Pancreas (tissue), 10 donors: ENCODE data around the gene ZNF655. TPM values are rescaled to one million over a fixed set of nuclear protein-coding genes. Genes with fewer than 3 reads are reported as not detected.

ENCODE experiments used
- ATAC-seq, 4 donors: fragments of 200-7000 bp; cut with Tn5 transposase; one replicate each; pipeline versions ENCODE4 v1.8.0 to v1.9.1; 2020; ENCODE audit warnings: mild to moderate bottlenecking in 4 of 4, moderate library complexity in 4 of 4
- DNase-seq, 6 donors: peaks; one replicate each; pipeline ENCODE4 v3.0.0-alpha.2; 2020
- FAIRE-seq: peaks from 2 replicates; lab custom pipeline; 2012; peaks lifted over from hg19 to GRCh38; lab: Jason Lieb, UNC
- H3K27ac ChIP-seq, 4 donors: fragments of 200-600 bp; sonication (generic); 1 replicate in 3 of 4; 2 replicates in 1 of 4; pipeline versions ENCODE4 v1.5.0 to v1.8.0; 2020
- H3K27me3 ChIP-seq, 4 donors: fragments of 200-600 bp; one replicate each; pipeline ENCODE4 v1.8.0; 2021
- H3K36me3 ChIP-seq, 3 donors: fragments of 200-600 bp; sonication (generic) in 1 of 3; one replicate each; pipeline versions ENCODE4 v1.5.0 to v1.8.0; 2020 to 2021
- H3K4me1 ChIP-seq, 3 donors: fragments of 200-600 bp; one replicate each; pipeline ENCODE4 v1.8.0; 2021
- H3K4me3 ChIP-seq, 4 donors: fragments of 200-600 bp; sonication (generic) in 2 of 4; one replicate each; pipeline versions ENCODE4 v1.5.0 to v1.8.0; 2020 to 2021
- H3K9me3 ChIP-seq, 4 donors: fragments of 200-600 bp; one replicate each; pipeline ENCODE4 v1.8.0; 2021
- CTCF ChIP-seq, 4 donors: fragments of 200-600 bp; sonication (generic) in 3 of 4; IDR thresholded peaks; one replicate each; pipeline versions ENCODE4 v1.5.0 to v1.8.0; 2021; ENCODE audit warnings: antibody characterized with exemption in 4 of 4
- WGBS, 2 donors: extraction: QIAGEN DNeasy Blood & Tissue Kit; methylation state at CpG; one replicate each; pipeline ENCODE4 v1.1.7; 2013; 5-methylcytosine and 5-hydroxymethylcytosine counted together
- intact Hi-C, 3 donors: fragments of 100-400 bp; cut with DNase I; formaldehyde crosslinking; loops; one replicate each; pipeline versions ENCODE4 v1.11.1 to v1.14.2; 2022
- polyA plus RNA-seq, 2 donors: library from polyadenylated mRNA; stranded (reverse); fragments of 200-250 nt; gene quantifications; one replicate each; pipeline ENCODE4 v1.2.3, GENCODE V29; 2013
- total RNA-seq, 6 donors: library from RNA; stranded (reverse); fragmentation: NEBNext Ultra II Directional in 4 of 6; extraction: Animal tissue kit (Norgen Biotek cat#: 25700) in 4 of 6; gene quantifications; one replicate each; pipeline versions ENCODE4 v1.2.1 to v1.2.4, GENCODE V29; 2021 to 2023
- donor health status: healthy with polysubstance abuse.
- donor health status: DM: no; HTN: no; CAD: no; lungs with moderate emphysema.
- donor health status: DM: no; HTN: no; CAD: no.
- donor health status: control.
- donor health status: control.
- donor health status: Bipolar disorder and iron deficiency.
- donor health status: DM: yes; HTN: yes; CAD: no.
- donor health status: DM: no; HTN: no; CAD: no.
- donor health status: DM: no; HTN: no; CAD: no.
- donor health status: DM: yes; HTN: yes; CAD: no.

Gene ZNF655
- total and polyA plus RNA-seq, 8 donors = 23.2 to 45.2 (median 32.1) TPM

- peak; percentile 98 to 100 (median 100) for ATAC-seq
- DNase-seq = peak; percentile 72 to 89 (median 85)
- H3K9me3 ChIP-seq = no peaks in the 10 kb centered on the region
- no peak for FAIRE-seq
- no peak for TF ChIP-seq CTCF (IDR thresholded peaks at IDR 0.05)
- peak within 1 kb of the TSS; percentile 58 to 77 (median 68) for H3K27ac ChIP-seq
- intact Hi-C loops = no loop called here
- peaks cover 3 to 7% (median 6%) of the 10 kb centered on the region in 3 donors for H3K4me1 ChIP-seq
- no peaks in the 10 kb centered on the region for H3K27me3 ChIP-seq
- 0% methylated on average over 37 of the region's 37 CpGs for WGBS, 2 donors
- H3K36me3 ChIP-seq = peaks cover 0 to 5% (median 3%) of the 10 kb centered on the region in 3 donors
- peak within 1 kb of the TSS; percentile 72 to 91 (median 90) for H3K4me3 ChIP-seq
These were observed 6.5 kb upstream of the ZNF655 start, which contains the start of gene FAM200A for GRCh38 chr7:99551767-99552463. FAM200A (minus strand) TSS chr7:99552114; CDS start chr7:99548407, 3,707 bp downstream.

GRCh38 chr7:99553039-99553438, 5.4 kb upstream of the ZNF655 start:
- Histone ChIP-seq H3K9me3 (no peaks in the 10 kb centered on the region), H3K36me3 (peaks cover 0 to 5% (median 0%) of the 10 kb centered on the region in 3 donors), H3K27me3 (no peaks in the 10 kb centered on the region), H3K27ac (no peak overlapping the region), H3K4me1 (peaks cover 3 to 13% (median 12%) of the 10 kb centered on the region in 3 donors), H3K4me3 (no peak overlapping the region)
- no peak for TF ChIP-seq CTCF (IDR thresholded peaks at IDR 0.05)
- ATAC-seq (no peak), DNase-seq (no peak), FAIRE-seq (no peak)
- 88 to 92% methylated on average over 4 of the region's 4 CpGs for WGBS, 2 donors
- intact Hi-C loops = no loop called here

GRCh38 chr7:99554939-99555338, 3.5 kb upstream of the ZNF655 start:
- Histone ChIP-seq H3K27ac (no peak overlapping the region), H3K4me1 (peaks cover 5 to 17% (median 15%) of the 10 kb centered on the region in 3 donors), H3K36me3 (no peaks in the 10 kb centered on the region), H3K9me3 (no peaks in the 10 kb centered on the region), H3K27me3 (no peaks in the 10 kb centered on the region), H3K4me3 (no peak overlapping the region)
- intact Hi-C loops = no loop called here
- DNase-seq (no peak), FAIRE-seq (no peak), ATAC-seq (no peak)
- TF ChIP-seq CTCF (IDR thresholded peaks at IDR 0.05) = no peak
- WGBS, 2 donors = 61 to 68% methylated on average over 2 of the region's 2 CpGs

- ATAC-seq (no peak), DNase-seq (peak in 1 of 6 donors; percentile 7), FAIRE-seq (no peak)
- WGBS, 2 donors = 60 to 67% methylated on average over 4 of the region's 4 CpGs
- Histone ChIP-seq H3K4me1 (peaks cover 9 to 21% (median 20%) of the 10 kb centered on the region in 3 donors), H3K9me3 (no peaks in the 10 kb centered on the region), H3K27me3 (no peaks in the 10 kb centered on the region), H3K4me3 (peak overlapping the region in 3 of 4 donors; percentile 89 to 93 (median 92)), H3K36me3 (peaks cover 0 to 20% (median 9%) of the 10 kb centered on the region in 3 donors), H3K27ac (peak overlapping the region in 1 of 4 donors; percentile 97)
- TF ChIP-seq CTCF (IDR thresholded peaks at IDR 0.05) = no peak
- intact Hi-C loops = no loop called here
These were observed 1.2 kb upstream of the ZNF655 start for GRCh38 chr7:99557196-99557607.

GRCh38 chr7:99557940-99558305, 519 bp upstream of the ZNF655 start:
- FAIRE-seq (no peak), DNase-seq (no peak), ATAC-seq (peak; percentile 7 to 66 (median 53))
- H3K4me1 ChIP-seq = peaks cover 7 to 16% (median 15%) of the 10 kb centered on the region in 3 donors
- intact Hi-C loops = no loop called here
- H3K27me3 ChIP-seq = no peaks in the 10 kb centered on the region
- 1% methylated on average over 17 of the region's 17 CpGs for WGBS, 2 donors
- no peak for TF ChIP-seq CTCF (IDR thresholded peaks at IDR 0.05)
- H3K36me3 ChIP-seq = peaks cover 0 to 27% (median 16%) of the 10 kb centered on the region in 3 donors
- peak overlapping the region; percentile 73 to 97 (median 95) for H3K27ac ChIP-seq
- no peaks in the 10 kb centered on the region for H3K9me3 ChIP-seq
- peak overlapping the region; percentile 89 to 93 (median 90) for H3K4me3 ChIP-seq
